Thymus (tissue), 14 donors: ENCODE data around the gene C19orf25. TPM values are rescaled to one million over a fixed set of nuclear protein-coding genes. Genes with fewer than 3 reads are reported as not detected.
A peak's percentile ranks its signal among the peaks of the same experiment; 100 is the strongest.

Source experiments
- DNase-seq, 9 donors: peaks; one replicate each; pipeline ENCODE4 v3.0.0-alpha.2; 2013; ENCODE audit warnings: low spot score in 9 of 9, low read depth in 6 of 9, missing footprints in 1 of 9
- H3K27ac ChIP-seq, 2 donors: one replicate each; pipeline ENCODE4 v1.5.1; 2013; ENCODE audit warnings: control low read depth in 1 of 2, low read depth in 1 of 2, low read length in 1 of 2, mild to moderate bottlenecking in 1 of 2, moderate library complexity in 1 of 2
- H3K27me3 ChIP-seq, 2 donors: one replicate each; pipeline ENCODE4 v1.5.1; 2013; ENCODE audit warnings: low read length in 1 of 2; ENCODE audit not compliant: control insufficient read depth in 2 of 2, insufficient read depth in 1 of 2
- H3K36me3 ChIP-seq, 2 donors: one replicate each; pipeline ENCODE4 v1.5.1; 2013; ENCODE audit warnings: low read length in 1 of 2, mild to moderate bottlenecking in 1 of 2, moderate library complexity in 1 of 2; ENCODE audit not compliant: control insufficient read depth in 2 of 2, insufficient read depth in 2 of 2
- H3K4me1 ChIP-seq, 2 donors: one replicate each; pipeline ENCODE4 v1.5.1; 2013; ENCODE audit warnings: low read length in 2 of 2; ENCODE audit not compliant: control insufficient read depth in 2 of 2, insufficient read depth in 2 of 2
- H3K4me3 ChIP-seq, 2 donors: one replicate each; pipeline ENCODE4 v1.5.1; 2013; ENCODE audit warnings: low read length in 2 of 2, control low read depth in 1 of 2, mild to moderate bottlenecking in 1 of 2
- H3K9me3 ChIP-seq, 2 donors: one replicate each; pipeline ENCODE4 v1.5.1; 2013; ENCODE audit warnings: low read length in 1 of 2, mild to moderate bottlenecking in 1 of 2; ENCODE audit not compliant: control insufficient read depth in 2 of 2, insufficient read depth in 1 of 2
- WGBS: extraction: QIAGEN DNeasy Blood & Tissue Kit; methylation state at CpG from one replicate; pipeline ENCODE4 v1.1.7; 2013; 5-methylcytosine and 5-hydroxymethylcytosine counted together
- long read RNA-seq, 10 donors: transcript quantifications; one replicate each; lab custom pipeline, GENCODE V29; 2026
- polyA plus RNA-seq: library from polyadenylated mRNA; stranded (reverse); fragments of 200-250 nt; gene quantifications from one replicate; pipeline ENCODE4 v1.2.3, GENCODE V29; 2013
- total RNA-seq: library from RNA; stranded (reverse); fragments of 120-200 nt; gene quantifications from one replicate; pipeline ENCODE4 v1.2.4, GENCODE V29; 2013
- donor health status: healthy.

The C19orf25 gene
- total RNA-seq (22.8 TPM), polyA plus RNA-seq (38.1 TPM)
- long read RNA-seq, donor 1, partial matches to known transcripts = 0 of 1 reads
- long read RNA-seq, donor 1, other reads (novel, unspliced or antisense) = 0 of 1 reads
- long read RNA-seq, donor 2, transcript C19orf25-203 (3 exons, 1,837 nt) = major isoform, 17 of 27 reads
- long read RNA-seq, donor 2, transcript C19orf25-211 (1 exons, 2,314 nt) = minor isoform, 7 of 27 reads
- long read RNA-seq, donor 2, partial matches to known transcripts = 0 of 27 reads
- long read RNA-seq, donor 2, other reads (novel, unspliced or antisense) = 0 of 27 reads
- long read RNA-seq, donor 3, transcript C19orf25-202 (2 exons, 2,403 nt) = minor isoform, 5 of 25 reads
- long read RNA-seq, donor 3, transcript C19orf25-203 (3 exons, 1,837 nt) = major isoform, 10 of 25 reads
- long read RNA-seq, donor 3, transcript C19orf25-211 (1 exons, 2,314 nt) = minor isoform, 6 of 25 reads
- long read RNA-seq, donor 3, partial matches to known transcripts = 0 of 25 reads
- long read RNA-seq, donor 3, other reads (novel, unspliced or antisense) = 0 of 25 reads
- long read RNA-seq, donor 4, transcript C19orf25-211 (1 exons, 2,314 nt) = minor isoform, 7 of 23 reads
- long read RNA-seq, donor 4, transcript C19orf25-203 (3 exons, 1,837 nt) = major isoform, 14 of 23 reads
- long read RNA-seq, donor 4, partial matches to known transcripts = 0 of 23 reads
- long read RNA-seq, donor 4, other reads (novel, unspliced or antisense) = 0 of 23 reads
- long read RNA-seq, donor 5, transcript C19orf25-211 (1 exons, 2,314 nt) = minor isoform, 10 of 25 reads
- long read RNA-seq, donor 5, transcript C19orf25-203 (3 exons, 1,837 nt) = major isoform, 11 of 25 reads
- long read RNA-seq, donor 5, partial matches to known transcripts = 0 of 25 reads
- long read RNA-seq, donor 5, other reads (novel, unspliced or antisense) = 0 of 25 reads
- long read RNA-seq, donor 6, transcript C19orf25-203 (3 exons, 1,837 nt) = major isoform, 10 of 20 reads
- long read RNA-seq, donor 6, transcript C19orf25-211 (1 exons, 2,314 nt) = minor isoform, 7 of 20 reads
- long read RNA-seq, donor 6, partial matches to known transcripts = 0 of 20 reads
- long read RNA-seq, donor 6, other reads (novel, unspliced or antisense) = 0 of 20 reads
- long read RNA-seq, donor 7, transcript C19orf25-203 (3 exons, 1,837 nt) = major isoform, 7 of 12 reads
- long read RNA-seq, donor 7, partial matches to known transcripts = 0 of 12 reads
- long read RNA-seq, donor 7, other reads (novel, unspliced or antisense) = 0 of 12 reads
- long read RNA-seq, donor 8, partial matches to known transcripts = 0 of 4 reads
- long read RNA-seq, donor 8, other reads (novel, unspliced or antisense) = 0 of 4 reads
- long read RNA-seq, donor 9, transcript C19orf25-203 (3 exons, 1,837 nt) = major isoform, 6 of 10 reads
- long read RNA-seq, donor 9, partial matches to known transcripts = 0 of 10 reads
- long read RNA-seq, donor 9, other reads (novel, unspliced or antisense) = 0 of 10 reads
- long read RNA-seq, donor 10, transcript C19orf25-203 (3 exons, 1,837 nt) = major isoform, 13 of 24 reads
- long read RNA-seq, donor 10, transcript C19orf25-211 (1 exons, 2,314 nt) = minor isoform, 5 of 24 reads
- long read RNA-seq, donor 10, partial matches to known transcripts = 0 of 24 reads
- long read RNA-seq, donor 10, other reads (novel, unspliced or antisense) = 0 of 24 reads

DNA sequence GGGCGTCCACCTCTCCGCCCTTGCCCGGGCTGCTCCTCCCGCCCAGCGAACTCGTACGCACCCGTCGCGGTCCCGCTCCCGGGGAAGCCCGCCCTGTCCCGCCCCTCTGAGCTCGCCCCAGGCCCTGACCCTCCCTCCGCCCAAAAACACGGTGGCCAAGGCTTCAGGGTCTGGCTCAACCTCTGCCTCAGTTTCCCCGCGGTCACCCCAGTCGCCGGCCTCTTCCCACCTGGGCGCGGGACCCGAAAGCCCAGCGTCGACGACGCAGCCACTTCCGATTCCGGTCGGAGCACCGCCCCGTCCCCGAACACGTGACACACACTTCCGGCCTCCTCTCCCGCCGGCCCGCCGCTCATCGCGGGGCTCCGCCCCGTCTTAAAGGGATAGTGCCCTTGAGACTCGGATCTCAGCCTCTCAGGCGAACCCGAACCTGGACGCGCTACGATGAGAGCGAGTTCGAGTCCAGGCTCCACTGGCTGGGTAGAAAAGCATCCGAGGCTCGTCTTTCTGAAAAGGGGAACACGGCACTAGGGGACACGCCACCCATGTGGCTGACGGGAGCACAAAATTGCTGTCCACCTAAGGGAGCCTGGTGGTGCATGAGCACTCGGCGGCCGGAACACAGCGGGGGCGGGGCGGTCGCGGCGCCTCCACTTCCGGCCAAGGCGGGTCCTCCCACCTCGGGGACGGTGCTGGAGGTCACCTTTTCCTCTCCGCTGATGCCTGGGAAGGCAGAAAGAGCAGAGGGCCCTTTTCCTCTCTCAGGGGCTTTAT lies at the start of gene C19orf25:
C19orf25 (minus strand) TSS at position 282 of the 774 bp plus-strand sequence. CDS start 312 bp downstream, outside the sequence.
- DNase-seq = peak; percentile 78 to 95 (median 86)
- H3K9me3 ChIP-seq = no peaks in the 10 kb centered on the region
- WGBS = under 1% methylated on average over 71 of the region's 71 CpGs
- peak within 1 kb of the TSS; percentile 52 to 61 for H3K27ac ChIP-seq
- H3K4me1 ChIP-seq = peaks cover 8 to 16% of the 10 kb centered on the region in 2 donors
- peak within 1 kb of the TSS; percentile 72 to 84 for H3K4me3 ChIP-seq
- H3K27me3 ChIP-seq = no peaks in the 10 kb centered on the region
- peaks cover 16 to 24% of the 10 kb centered on the region in 2 donors for H3K36me3 ChIP-seq

- WGBS = 85% methylated on average over 27 of the region's 27 CpGs
- no peak for DNase-seq
- Histone ChIP-seq H3K36me3 (no peaks in the 10 kb centered on the region), H3K27ac (no peak overlapping the region), H3K4me3 (no peak overlapping the region), H3K4me1 (no peaks in the 10 kb centered on the region), H3K27me3 (peaks cover 27 to 47% of the 10 kb centered on the region in 2 donors), H3K9me3 (peaks cover 0 to 4% of the 10 kb centered on the region in 2 donors)
Measured at GRCh38 chr19:1527650-1528309, 48.8 kb upstream of the C19orf25 start.

- 84% methylated on average over 18 of the region's 18 CpGs for WGBS
- no peak overlapping the region for H3K27ac ChIP-seq
- H3K36me3 ChIP-seq = no peaks in the 10 kb centered on the region
- H3K4me3 ChIP-seq = no peak overlapping the region
- peaks cover 0 to 4% of the 10 kb centered on the region in 2 donors for H3K9me3 ChIP-seq
- no peak for DNase-seq
- H3K27me3 ChIP-seq = peaks cover 31 to 53% of the 10 kb centered on the region in 2 donors
- H3K4me1 ChIP-seq = no peaks in the 10 kb centered on the region
Measured at GRCh38 chr19:1526979-1527649, 48.1 kb upstream of the C19orf25 start.

GRCh38 chr19:1526066-1526778 lies 47.2 kb upstream of the C19orf25 start:
- peaks cover 36 to 59% of the 10 kb centered on the region in 2 donors for H3K27me3 ChIP-seq
- WGBS = 84% methylated on average over 33 of the region's 33 CpGs

GRCh38 chr19:1525343-1525742 lies 46.3 kb upstream of the C19orf25 start:
- H3K27me3 ChIP-seq = peaks cover 36 to 60% of the 10 kb centered on the region in 2 donors
- no peak for DNase-seq

More at GRCh38 chr19:1526066-1526778, 47.2 kb upstream of the C19orf25 start:
- Histone ChIP-seq H3K36me3 (no peaks in the 10 kb centered on the region), H3K4me1 (no peaks in the 10 kb centered on the region), H3K4me3 (no peak overlapping the region), H3K27ac (no peak overlapping the region), H3K9me3 (peaks cover 0 to 4% of the 10 kb centered on the region in 2 donors)
- DNase-seq = no peak

DNA sequence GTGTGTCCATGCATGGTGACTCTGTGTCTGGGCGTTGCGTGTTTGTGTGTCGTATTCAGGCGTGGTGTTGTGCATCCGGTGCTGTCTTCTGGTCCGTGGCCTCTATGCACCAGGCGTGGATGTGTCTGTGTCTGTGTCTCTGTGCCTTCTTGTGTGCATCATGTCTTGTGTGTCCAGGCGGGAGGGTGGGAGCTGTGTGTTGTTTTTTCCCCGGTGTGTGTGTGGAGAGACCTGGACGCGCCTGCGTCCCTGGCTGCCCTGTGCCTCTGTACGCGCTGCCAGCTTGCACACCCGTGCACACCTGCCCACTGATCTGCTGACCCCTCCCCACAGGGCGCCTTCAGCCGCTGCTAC lies 45.9 kb upstream of the C19orf25 start:
- Histone ChIP-seq H3K27ac (no peak overlapping the region), H3K9me3 (peaks cover 0 to 4% of the 10 kb centered on the region in 2 donors), H3K27me3 (peaks cover 36 to 64% of the 10 kb centered on the region in 2 donors), H3K36me3 (no peaks in the 10 kb centered on the region), H3K4me1 (no peaks in the 10 kb centered on the region), H3K4me3 (no peak overlapping the region)
- 74% methylated on average over 17 of the region's 17 CpGs for WGBS
- no peak for DNase-seq

More at GRCh38 chr19:1525343-1525742, 46.3 kb upstream of the C19orf25 start:
- 66% methylated on average over 31 of the region's 31 CpGs for WGBS
- H3K4me3 ChIP-seq = no peak overlapping the region
- peaks cover 0 to 4% of the 10 kb centered on the region in 2 donors for H3K9me3 ChIP-seq
- H3K36me3 ChIP-seq = no peaks in the 10 kb centered on the region
- no peak overlapping the region for H3K27ac ChIP-seq
- no peaks in the 10 kb centered on the region for H3K4me1 ChIP-seq
